Fibroblast of mammary gland (primary cell): ENCODE data around the gene MREG.

Experiments used
- DNase-seq: peaks from one replicate; pipeline ENCODE4 v3.0.0-alpha.2; 2010; ENCODE audit warnings: low read depth
- H3K4me3 ChIP-seq: 2 replicates; pipeline ENCODE4 v1.5.1; 2011; ENCODE audit warnings: low read depth, mild to moderate bottlenecking, low read length, moderate library complexity; ENCODE audit not compliant: control insufficient read depth
- CTCF ChIP-seq: conservative IDR thresholded peaks from 2 replicates; pipeline ENCODE4 v1.5.1; 2011; ENCODE audit warnings: low read depth, low read length, inconsistent platforms; ENCODE audit not compliant: control insufficient read depth, insufficient read depth

The MREG gene

DNA sequence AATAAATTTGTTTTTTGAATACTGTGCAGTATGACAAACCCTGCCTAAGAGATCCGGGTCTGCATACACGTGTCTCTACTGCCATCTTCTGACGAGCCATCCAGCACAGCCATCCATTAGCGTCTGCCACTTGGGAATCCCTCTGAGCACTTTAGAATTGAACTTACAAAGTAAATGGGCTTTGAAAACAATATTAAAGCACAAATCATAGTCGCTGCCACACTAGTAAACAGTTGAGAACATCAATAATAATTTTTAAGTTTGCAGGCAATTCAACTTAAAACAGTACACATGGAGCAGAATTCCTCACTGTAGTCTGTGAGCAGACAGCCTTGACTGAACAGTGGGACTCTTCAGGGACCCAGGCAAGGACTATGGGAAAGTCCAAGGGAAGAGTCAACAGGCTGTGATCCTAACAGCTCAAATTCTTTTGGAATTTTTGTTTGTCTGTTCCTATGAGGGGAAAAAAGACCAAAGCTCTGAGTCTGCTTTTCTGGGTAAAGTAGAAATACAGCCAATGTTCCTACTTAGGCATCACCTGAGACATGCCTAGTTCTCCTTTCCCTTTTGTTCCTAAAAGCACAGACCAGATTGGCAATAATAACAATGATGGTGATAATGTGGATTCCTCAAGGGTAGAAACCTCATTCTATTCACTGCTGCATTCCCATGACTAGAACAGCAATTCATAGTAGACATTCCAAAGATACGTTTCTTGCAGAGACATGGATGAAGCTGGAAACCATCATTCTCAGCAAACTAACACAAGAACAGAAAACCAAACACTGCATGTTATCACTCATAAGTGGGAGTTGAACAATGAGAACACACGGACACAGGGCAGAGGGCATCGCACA, 92.9 kb downstream of the MREG start:
- peak; percentile 96 for TF ChIP-seq CTCF
- H3K4me3 ChIP-seq = no peak overlapping the region
- DNase-seq = peak; percentile 91

GRCh38 chr2:215919624-215920243, 93.6 kb downstream of the MREG start:
- H3K4me3 ChIP-seq = no peak overlapping the region
- no peak for TF ChIP-seq CTCF

GRCh38 chr2:215918901-215919599, 94.3 kb downstream of the MREG start:
- DNase-seq = peak; percentile 54
- no peak for TF ChIP-seq CTCF
- no peak overlapping the region for H3K4me3 ChIP-seq

More at GRCh38 chr2:215919624-215920243, 93.6 kb downstream of the MREG start:
- DNase-seq = no peak

GRCh38 chr2:215917953-215918620, 95.3 kb downstream of the MREG start:
- H3K4me3 ChIP-seq = no peak overlapping the region
- TF ChIP-seq CTCF = no peak
- peak; percentile 44 for DNase-seq

GRCh38 chr2:215915441-215915840, 97.9 kb downstream of the MREG start:
- H3K4me3 ChIP-seq = no peak overlapping the region
- DNase-seq = no peak
- TF ChIP-seq CTCF = no peak

- no peak for DNase-seq
- no peak for TF ChIP-seq CTCF
- H3K4me3 ChIP-seq = no peak overlapping the region
Measured at GRCh38 chr2:215914777-215915165, 98.6 kb downstream of the MREG start.
